Colonic mucosa (tissue), 4 donors: ENCODE data around the gene PUS1. TPM values are rescaled to one million over a fixed set of nuclear protein-coding genes. Genes with fewer than 3 reads are reported as not detected.

Experiments
- DNase-seq: peaks from one replicate; pipeline ENCODE4 v3.0.0-alpha.2; 2020
- H3K27ac ChIP-seq: fragments of 200-600 bp; one replicate; pipeline ENCODE4 v1.8.0; 2021
- H3K27me3 ChIP-seq: fragments of 200-600 bp; one replicate; pipeline ENCODE4 v1.8.0; 2021
- H3K36me3 ChIP-seq: fragments of 200-600 bp; one replicate; pipeline ENCODE4 v1.8.0; 2021
- H3K4me1 ChIP-seq: fragments of 200-600 bp; one replicate; pipeline ENCODE4 v1.8.0; 2021; ENCODE audit warnings: mild to moderate bottlenecking
- H3K4me3 ChIP-seq: fragments of 200-600 bp; one replicate; pipeline ENCODE4 v1.8.0; 2021
- H3K9ac ChIP-seq, 2 donors: one replicate each; pipeline ENCODE4 v1.7.0; 2013; ENCODE audit warnings: control low read depth in 2 of 2, low read depth in 2 of 2, low read length in 2 of 2
- H3K9me3 ChIP-seq: fragments of 200-600 bp; one replicate; pipeline ENCODE4 v1.8.0; 2021
- CTCF ChIP-seq: fragments of 200-600 bp; IDR thresholded peaks from one replicate; pipeline ENCODE4 v1.8.0; 2022; ENCODE audit warnings: antibody characterized with exemption, mild to moderate bottlenecking
- intact Hi-C: fragments of 100-400 bp; cut with DNase I; formaldehyde crosslinking; loops from one replicate; pipeline ENCODE4 v1.14.1; 2022
- total RNA-seq, 2 donors: library from RNA; stranded (reverse); fragmentation: NEBNext Ultra II Directional in 1 of 2; extraction: Animal tissue kit (Norgen Biotek cat#: 25700) in 1 of 2; gene quantifications; one replicate each; pipeline ENCODE4 v1.2.1, GENCODE V29; 2021
- donor health status: healthy.
- donor health status: DM: no; HTN: no; CAD: no.
- donor health status: DM: no; HTN: no; CAD: no.

Gene PUS1
- total RNA-seq, 2 donors from 2014 or later: 16.0 to 58.9 TPM

- no peak for DNase-seq
- Histone ChIP-seq H3K4me3 (no peak overlapping the region), H3K4me1 (no peaks in the 10 kb centered on the region), H3K9me3 (no peaks in the 10 kb centered on the region), H3K9ac (no peak overlapping the region), H3K36me3 (no peaks in the 10 kb centered on the region), H3K27ac (no peak overlapping the region), H3K27me3 (no peaks in the 10 kb centered on the region)
- intact Hi-C loops: no loop called here
- no peak for TF ChIP-seq CTCF
Measured at GRCh38 chr12:131916306-131917138, 12.6 kb upstream of the PUS1 start.

DNA sequence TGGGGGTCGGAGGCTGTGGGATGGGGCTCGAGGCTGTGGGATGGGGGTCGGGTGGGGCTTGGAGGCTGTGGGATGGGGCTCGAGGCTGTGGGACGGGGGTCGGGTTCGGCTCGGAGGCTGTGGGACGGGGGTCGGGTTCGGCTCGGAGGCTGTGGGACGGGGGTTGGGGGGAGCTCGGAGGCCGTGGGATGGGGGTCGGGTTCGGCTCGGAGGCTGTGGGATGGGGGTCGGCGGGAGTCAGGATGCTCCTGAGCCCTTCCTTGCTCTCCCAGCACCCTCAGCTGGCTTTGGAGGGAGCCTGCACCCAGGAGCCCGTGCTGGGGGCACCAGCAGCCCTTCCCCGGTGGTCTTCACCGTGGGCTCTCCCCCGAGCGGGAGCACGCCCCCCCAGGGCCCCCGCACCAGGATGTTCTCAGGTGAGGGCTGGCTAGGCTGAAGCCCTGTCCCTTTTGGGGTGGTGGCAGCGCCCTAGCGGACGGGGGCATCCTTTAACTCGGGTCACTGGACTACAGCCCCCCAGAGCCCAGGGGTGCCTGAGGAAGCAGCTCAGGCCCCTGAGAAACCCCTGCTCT is 11.9 kb upstream of the PUS1 start:
- TF ChIP-seq CTCF: no peak
- intact Hi-C loops: no loop called here
- H3K4me3 ChIP-seq: no peak overlapping the region
- no peaks in the 10 kb centered on the region for H3K9me3 ChIP-seq
- H3K36me3 ChIP-seq: no peaks in the 10 kb centered on the region
- no peak for DNase-seq
- no peak overlapping the region for H3K9ac ChIP-seq
- no peak overlapping the region for H3K27ac ChIP-seq
- H3K27me3 ChIP-seq: no peaks in the 10 kb centered on the region
- H3K4me1 ChIP-seq: no peaks in the 10 kb centered on the region

DNA sequence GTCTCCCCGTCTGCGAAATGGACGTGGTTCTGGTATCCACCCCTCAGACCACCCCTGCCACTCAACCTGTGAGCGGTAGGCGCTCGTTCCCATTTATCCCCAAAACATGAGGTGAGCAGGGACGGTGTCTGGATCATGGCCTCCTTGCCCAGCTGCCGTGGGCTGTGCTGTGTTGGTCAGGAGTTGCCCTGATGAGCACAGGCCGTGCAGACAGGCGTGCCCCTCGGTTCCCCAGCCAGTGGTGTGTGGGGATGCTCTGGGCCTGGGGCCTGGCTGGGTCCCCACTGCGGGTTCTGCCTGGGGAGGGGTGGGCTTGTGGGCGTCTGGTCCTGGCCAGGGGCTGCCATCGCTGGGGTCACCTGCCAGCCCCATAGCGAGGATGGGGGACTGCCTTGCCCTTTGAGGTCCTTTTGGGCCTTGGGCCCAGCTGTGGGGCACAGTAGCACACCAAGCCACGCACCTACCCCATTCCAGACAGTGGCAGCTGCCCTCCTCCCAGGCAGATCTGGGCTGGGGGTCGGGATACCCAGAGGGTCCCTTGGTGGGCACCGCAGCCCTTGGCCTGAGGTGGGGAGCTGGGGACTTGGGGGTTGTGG is 11.3 kb upstream of the PUS1 start:
- intact Hi-C loops: no loop called here
- no peaks in the 10 kb centered on the region for H3K9me3 ChIP-seq
- no peak overlapping the region for H3K9ac ChIP-seq
- no peaks in the 10 kb centered on the region for H3K27me3 ChIP-seq
- DNase-seq: no peak
- no peak overlapping the region for H3K27ac ChIP-seq
- no peaks in the 10 kb centered on the region for H3K36me3 ChIP-seq
- H3K4me3 ChIP-seq: no peak overlapping the region
- TF ChIP-seq CTCF: no peak
- H3K4me1 ChIP-seq: no peaks in the 10 kb centered on the region

DNA sequence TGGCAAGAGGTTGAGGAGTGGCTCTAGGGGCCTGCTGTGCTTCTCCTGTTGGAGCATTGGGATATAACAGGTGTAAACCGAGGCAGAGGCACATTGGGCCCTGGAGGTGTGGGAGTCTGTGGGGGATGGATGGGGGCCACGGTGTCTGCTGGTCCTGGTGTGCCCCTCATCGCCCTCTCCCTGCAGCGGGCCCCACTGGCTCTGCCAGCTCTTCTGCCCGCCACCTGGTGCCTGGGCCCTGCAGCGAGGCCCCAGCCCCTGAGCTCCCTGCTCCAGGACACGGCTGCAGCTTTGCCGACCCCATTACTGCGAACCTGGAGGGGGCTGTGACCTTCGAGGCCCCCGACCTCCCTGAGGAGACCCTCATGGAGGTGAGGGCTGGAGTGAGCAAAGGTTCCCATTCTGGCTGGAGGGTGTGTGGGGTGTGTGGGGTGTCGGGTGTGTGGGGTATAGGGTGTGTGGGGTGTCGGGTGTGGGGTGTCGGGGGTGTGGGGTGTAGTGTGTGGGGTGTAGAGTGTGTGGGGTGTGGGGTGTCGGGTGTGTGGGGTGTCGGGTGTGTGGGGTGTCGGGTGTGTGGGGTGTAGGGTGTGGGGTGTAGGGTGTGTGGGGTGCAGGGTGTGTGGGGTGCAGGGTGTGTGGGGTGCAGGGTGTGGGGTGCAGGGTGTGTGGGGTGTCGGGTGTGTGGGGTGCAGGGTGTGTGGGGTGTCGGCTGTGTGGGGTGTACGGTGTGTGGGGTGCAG is 10.6 kb upstream of the PUS1 start:
- H3K27me3 ChIP-seq: no peaks in the 10 kb centered on the region
- H3K9ac ChIP-seq: no peak overlapping the region
- H3K36me3 ChIP-seq: no peaks in the 10 kb centered on the region
- intact Hi-C loops: no loop called here
- no peak for TF ChIP-seq CTCF
- no peaks in the 10 kb centered on the region for H3K4me1 ChIP-seq
- DNase-seq: no peak
- no peak overlapping the region for H3K27ac ChIP-seq
- H3K4me3 ChIP-seq: no peak overlapping the region
- no peaks in the 10 kb centered on the region for H3K9me3 ChIP-seq

DNA sequence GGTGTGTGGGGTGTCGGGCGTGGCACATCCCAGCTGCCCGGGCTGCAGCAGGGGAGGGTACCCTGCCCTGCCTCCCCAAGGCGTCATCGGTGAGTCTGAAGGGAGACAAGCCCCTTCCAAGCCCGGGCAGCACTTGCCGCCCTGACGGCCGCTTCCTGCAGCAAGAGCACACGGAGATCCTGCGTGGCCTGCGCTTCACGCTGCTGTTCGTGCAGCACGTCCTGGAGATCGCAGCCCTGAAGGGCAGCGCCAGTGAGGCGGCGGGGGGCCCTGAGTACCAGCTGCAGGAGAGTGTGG is 10.1 kb upstream of the PUS1 start:
- Histone ChIP-seq H3K36me3 (no peaks in the 10 kb centered on the region), H3K4me3 (no peak overlapping the region), H3K27ac (no peak overlapping the region), H3K27me3 (no peaks in the 10 kb centered on the region), H3K9ac (no peak overlapping the region), H3K4me1 (no peaks in the 10 kb centered on the region), H3K9me3 (no peaks in the 10 kb centered on the region)
- no peak for DNase-seq
- TF ChIP-seq CTCF: no peak
- intact Hi-C loops: no loop called here
